ENCODE data around the gene DNTTIP2. TPM values are rescaled to one million over a fixed set of nuclear protein-coding genes. Genes with fewer than 3 reads are reported as not detected.

The DNTTIP2 gene
- total RNA-seq, 1 donor from 2014 or later, result 55.3 TPM

DNA sequence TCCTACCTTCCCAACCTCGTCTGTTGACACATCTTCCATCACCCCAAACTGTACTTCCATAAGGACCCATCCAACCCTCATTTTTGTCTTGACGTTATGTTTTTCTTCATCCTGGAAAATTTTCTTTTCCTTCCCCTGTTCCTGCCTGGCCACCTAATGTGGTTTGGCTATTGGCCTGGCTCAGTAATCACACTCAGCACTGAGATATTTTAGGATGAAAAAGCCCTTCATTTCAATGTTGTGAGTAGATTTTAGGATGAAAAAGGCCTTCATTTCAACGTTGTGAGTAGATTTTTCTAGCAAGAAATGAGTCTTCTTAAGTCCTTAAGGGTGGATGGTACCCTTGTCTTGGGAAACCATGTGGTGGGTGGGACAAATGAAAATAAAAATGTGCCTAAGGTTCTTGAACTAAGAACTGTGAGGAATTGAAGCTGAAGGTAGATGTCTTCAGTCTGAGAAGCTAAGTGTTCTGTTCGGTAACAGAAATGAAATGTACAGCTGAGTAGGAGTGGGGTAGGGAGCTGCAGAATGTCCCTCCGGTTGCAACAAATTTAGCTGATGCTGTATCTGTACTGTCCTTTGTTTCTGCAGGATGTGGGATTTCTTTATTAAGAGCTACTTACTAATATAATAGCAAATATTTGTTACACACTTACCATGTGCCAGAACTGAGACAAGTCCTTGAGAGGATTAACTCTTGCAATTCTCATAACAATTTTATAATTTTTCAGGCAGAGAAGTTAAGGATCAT is 36.1 kb downstream of the DNTTIP2 start:
- H3K9me3 Mint-ChIP-seq (ENCODE audit: unreplicated experiment), result peaks cover 4% of the 10 kb centered on the region
- H3K27me3 ChIP-seq (ENCODE audit: insufficient read depth, low read length), result no peaks in the 10 kb centered on the region
- H3K36me3 Mint-ChIP-seq (ENCODE audit: low read depth, unreplicated experiment), result peaks cover 2% of the 10 kb centered on the region
- no peak overlapping the region for H2AFZ ChIP-seq (ENCODE audit: low read depth, low read length)
- H3K4me1 ChIP-seq (ENCODE audit: insufficient read depth, low read length), result peaks cover 25% of the 10 kb centered on the region
- H3K27me3 Mint-ChIP-seq (ENCODE audit: low read depth, unreplicated experiment), result no peaks in the 10 kb centered on the region
- no peak overlapping the region for H3K27ac Mint-ChIP-seq (ENCODE audit: unreplicated experiment)
- TF ChIP-seq, protein P1, sequence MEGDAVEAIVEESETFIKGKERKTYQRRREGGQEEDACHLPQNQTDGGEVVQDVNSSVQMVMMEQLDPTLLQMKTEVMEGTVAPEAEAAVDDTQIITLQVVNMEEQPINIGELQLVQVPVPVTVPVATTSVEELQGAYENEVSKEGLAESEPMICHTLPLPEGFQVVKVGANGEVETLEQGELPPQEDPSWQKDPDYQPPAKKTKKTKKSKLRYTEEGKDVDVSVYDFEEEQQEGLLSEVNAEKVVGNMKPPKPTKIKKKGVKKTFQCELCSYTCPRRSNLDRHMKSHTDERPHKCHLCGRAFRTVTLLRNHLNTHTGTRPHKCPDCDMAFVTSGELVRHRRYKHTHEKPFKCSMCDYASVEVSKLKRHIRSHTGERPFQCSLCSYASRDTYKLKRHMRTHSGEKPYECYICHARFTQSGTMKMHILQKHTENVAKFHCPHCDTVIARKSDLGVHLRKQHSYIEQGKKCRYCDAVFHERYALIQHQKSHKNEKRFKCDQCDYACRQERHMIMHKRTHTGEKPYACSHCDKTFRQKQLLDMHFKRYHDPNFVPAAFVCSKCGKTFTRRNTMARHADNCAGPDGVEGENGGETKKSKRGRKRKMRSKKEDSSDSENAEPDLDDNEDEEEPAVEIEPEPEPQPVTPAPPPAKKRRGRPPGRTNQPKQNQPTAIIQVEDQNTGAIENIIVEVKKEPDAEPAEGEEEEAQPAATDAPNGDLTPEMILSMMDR (IDR thresholded peaks at IDR 0.05; ENCODE audit: insufficient read depth, low read depth, low read length), result no peak
- TF ChIP-seq EZH2 (IDR thresholded peaks at IDR 0.05; ENCODE audit: insufficient read depth, low read length), result no peak
- H3K9me3 ChIP-seq (ENCODE audit: insufficient read depth, low read depth, low read length), result no peaks in the 10 kb centered on the region
- H3K27ac ChIP-seq (ENCODE audit: low read depth, low read length), result peak overlapping the region; percentile 76
- FAIRE-seq, result no peak
- H3K4me1 Mint-ChIP-seq (ENCODE audit: low read depth, unreplicated experiment), result peaks cover 25% of the 10 kb centered on the region
- H4K20me1 ChIP-seq (ENCODE audit: insufficient read depth, low read length), result no peaks in the 10 kb centered on the region
- H3K36me3 ChIP-seq (ENCODE audit: insufficient read depth, low read length), result no peaks in the 10 kb centered on the region
- no peaks in the 10 kb centered on the region for H3K79me2 ChIP-seq (ENCODE audit: insufficient read depth, low read length)
- peak overlapping the region; percentile 57 for H3K9ac ChIP-seq (ENCODE audit: low read length)
- peak; percentile 85 for DNase-seq (ENCODE audit: low read depth)
- peak overlapping the region; percentile 54 for H3K4me2 ChIP-seq (ENCODE audit: low read length)
- H3K4me3 Mint-ChIP-seq (ENCODE audit: unreplicated experiment), result no peak overlapping the region
- H3K4me3 ChIP-seq (ENCODE audit: insufficient read depth, low read depth, low read length), result no peak overlapping the region

DNA sequence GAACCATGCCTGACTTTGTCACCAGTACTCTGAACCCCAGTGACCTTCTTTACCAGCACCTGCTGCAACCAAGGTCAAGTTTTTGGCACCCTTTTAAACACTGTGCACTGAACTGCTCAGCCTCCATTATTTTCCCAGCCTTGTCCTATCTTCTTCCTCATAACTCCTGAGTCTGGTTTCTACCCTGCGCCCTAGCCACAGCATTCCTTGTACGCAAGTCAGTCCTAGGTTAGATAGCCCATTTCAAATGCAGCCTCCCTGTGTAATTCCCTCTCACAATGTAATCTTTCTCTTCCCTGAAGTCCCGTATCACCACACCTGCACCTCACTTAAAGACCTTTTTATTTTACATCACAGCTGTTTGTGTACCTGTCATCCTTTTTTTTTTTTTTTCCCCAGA is 37.2 kb downstream of the DNTTIP2 start:
- H3K4me1 Mint-ChIP-seq (ENCODE audit: low read depth, unreplicated experiment), result peaks cover 25% of the 10 kb centered on the region
- DNase-seq (ENCODE audit: low read depth), result peak; percentile 64
- H3K27me3 Mint-ChIP-seq (ENCODE audit: low read depth, unreplicated experiment), result no peaks in the 10 kb centered on the region

More for the DNA sequence above, 37.2 kb downstream of the DNTTIP2 start:
- Histone ChIP-seq H3K27ac (ENCODE audit: low read depth, low read length) (no peak overlapping the region), H3K4me1 (ENCODE audit: insufficient read depth, low read length) (peaks cover 25% of the 10 kb centered on the region), H2AFZ (ENCODE audit: low read depth, low read length) (no peak overlapping the region), H3K9ac (ENCODE audit: low read length) (no peak overlapping the region), H3K27me3 (ENCODE audit: insufficient read depth, low read length) (no peaks in the 10 kb centered on the region), H4K20me1 (ENCODE audit: insufficient read depth, low read length) (no peaks in the 10 kb centered on the region), H3K4me2 (ENCODE audit: low read length) (no peak overlapping the region), H3K36me3 (ENCODE audit: insufficient read depth, low read length) (no peaks in the 10 kb centered on the region), H3K9me3 (ENCODE audit: insufficient read depth, low read depth, low read length) (no peaks in the 10 kb centered on the region), H3K4me3 (ENCODE audit: insufficient read depth, low read depth, low read length) (no peak overlapping the region), H3K79me2 (ENCODE audit: insufficient read depth, low read length) (no peaks in the 10 kb centered on the region)
- peaks cover 4% of the 10 kb centered on the region for H3K9me3 Mint-ChIP-seq (ENCODE audit: unreplicated experiment)
- no peak overlapping the region for H3K4me3 Mint-ChIP-seq (ENCODE audit: unreplicated experiment)
- no peak overlapping the region for H3K27ac Mint-ChIP-seq (ENCODE audit: unreplicated experiment)
- H3K36me3 Mint-ChIP-seq (ENCODE audit: low read depth, unreplicated experiment), result peaks cover 5% of the 10 kb centered on the region
- no peak for TF ChIP-seq EZH2 (IDR thresholded peaks at IDR 0.05; ENCODE audit: insufficient read depth, low read length)
- TF ChIP-seq, protein P1 (IDR thresholded peaks at IDR 0.05; ENCODE audit: insufficient read depth, low read depth, low read length), result no peak
- FAIRE-seq, result no peak
